Measurements from ENCODE around the gene MGP. TPM values are rescaled to one million over a fixed set of nuclear protein-coding genes. Genes with fewer than 3 reads are reported as not detected.

MGP gene
- polyA plus RNA-seq, 1 donor from 2014 or later: 0.90 TPM

Other genes with a start within 250 kb of the MGP start
- gene GUCY2C, start 189.3 kb downstream of the MGP start, polyA plus RNA-seq: 0.06 TPM in 1 of 2 replicates, not detected in the other
- gene WBP11, start 82.4 kb downstream of the MGP start, polyA plus RNA-seq: 11.2 and 12.9 TPM in 2 replicates
- gene C12orf60, start 82.2 kb downstream of the MGP start, polyA plus RNA-seq: 3.8 and 4.8 TPM in 2 replicates
- gene SMCO3, start 71.7 kb downstream of the MGP start, polyA plus RNA-seq: 2.7 and 3.7 TPM in 2 replicates
- gene ART4, start 42.3 kb downstream of the MGP start, polyA plus RNA-seq: not detected in 2 replicates
- gene ERP27, start 52.7 kb upstream of the MGP start, polyA plus RNA-seq: not detected in 2 replicates
- gene ARHGDIB, start 75.7 kb upstream of the MGP start, polyA plus RNA-seq: 4.2 and 7.7 TPM in 2 replicates
- gene PDE6H, start 87.2 kb upstream of the MGP start, polyA plus RNA-seq: 2.4 TPM in 1 of 2 replicates, not detected in the other